Measurements from ENCODE around the gene CNNM1.

DNA sequence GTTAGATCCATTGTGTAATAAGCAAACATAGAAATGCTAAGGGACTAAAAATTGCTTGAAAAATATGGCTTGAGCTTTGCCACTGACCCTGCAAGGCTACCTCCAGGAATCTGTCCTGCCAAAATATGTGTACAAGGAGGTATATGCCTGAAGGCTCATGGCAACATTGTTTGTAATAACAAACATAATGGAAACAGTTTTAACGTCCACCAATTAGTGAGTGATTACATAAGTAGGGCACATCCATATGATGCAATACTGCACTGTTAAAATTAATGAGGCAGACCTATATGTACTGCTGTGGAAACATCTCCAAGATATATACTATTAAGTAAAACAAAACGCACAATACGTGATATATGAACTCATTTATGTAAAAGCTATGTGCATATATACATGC is 114.3 kb downstream of the CNNM1 start:
- TF ChIP-seq CTCF (IDR thresholded peaks at IDR 0.05): no peak
- TF ChIP-seq POLR2A (IDR thresholded peaks at IDR 0.05): no peak
